ENCODE results near the gene ILKAP.

GRCh38 chr2:238123218-238123971 is 80.1 kb downstream of the ILKAP start:
- TF ChIP-seq CTCF (IDR thresholded peaks at IDR 0.05; ENCODE audit: borderline replicate concordance, extremely low read depth, low read length, poor library complexity, severe bottlenecking) (no peak), EZH2 (IDR thresholded peaks at IDR 0.05; ENCODE audit: borderline replicate concordance, low read depth, low read length, severe bottlenecking) (no peak)

Measured in DND-41 (cell line).